WTC11 (cell line): Measurements from ENCODE around the gene GJD2. TPM values are rescaled to one million over a fixed set of nuclear protein-coding genes. Genes with fewer than 3 reads are reported as not detected.
A peak's percentile ranks its signal among the peaks of the same experiment; 100 is the strongest.

Experiments
- ATAC-seq: fragments of 200-7000 bp; cut with Tn5 transposase; 2 replicates; pipeline ENCODE4 v1.10.0; 2021; ENCODE audit warnings: mild to moderate bottlenecking, moderate library complexity
- CTCF ChIA-PET: fragments of 300-600 bp; sonication (Branson Sonifier 250); formaldehyde crosslinking; loops from one replicate; lab custom pipeline; 2021; ENCODE audit warnings: antibody characterized with exemption; lab: Charles Lee
- POLR2A ChIA-PET: fragments of 350-600 bp; sonication (Branson Sonifier 250); formaldehyde crosslinking; loops from one replicate; lab custom pipeline; 2021; ENCODE audit warnings: antibody characterized with exemption; lab: Charles Lee
- DNase-seq: peaks from one replicate; pipeline ENCODE4 v3.0.0; 2021; ENCODE audit warnings: low spot score
- H3K27ac Mint-ChIP-seq: 2 replicates; pipeline ENCODE4 v1.8.0; 2021; ENCODE audit warnings: mixed read lengths
- H3K27me3 Mint-ChIP-seq: 2 replicates; pipeline ENCODE4 v1.8.0; 2021; ENCODE audit warnings: low read depth, mild to moderate bottlenecking, moderate library complexity, mixed read lengths
- H3K36me3 Mint-ChIP-seq: 2 replicates; pipeline ENCODE4 v1.8.0; 2021; ENCODE audit warnings: mixed read lengths
- H3K4me1 Mint-ChIP-seq: 2 replicates; pipeline ENCODE4 v1.8.0; 2022; ENCODE audit warnings: mixed read lengths
- H3K4me3 Mint-ChIP-seq: 2 replicates; pipeline ENCODE4 v1.8.0; 2021; ENCODE audit warnings: mild to moderate bottlenecking, moderate library complexity, mixed read lengths
- H3K9me3 Mint-ChIP-seq: 2 replicates; pipeline ENCODE4 v1.8.0; 2021; ENCODE audit warnings: mixed read lengths
- CBFB ChIP-seq: sonication (generic); formaldehyde crosslinking; IDR thresholded peaks from 2 replicates; pipeline ENCODE4 v1.8.1; 2022; ENCODE audit warnings: mild to moderate bottlenecking, low read depth, missing genetic modification reagents
- CREB1 ChIP-seq: sonication (generic); formaldehyde crosslinking; IDR thresholded peaks from 2 replicates; pipeline ENCODE4 v1.8.0; 2023; ENCODE audit warnings: mild to moderate bottlenecking, missing genetic modification reagents
- GABPB1 ChIP-seq: sonication (generic); formaldehyde crosslinking; IDR thresholded peaks from 2 replicates; pipeline ENCODE4 v1.8.1; 2023; ENCODE audit warnings: mild to moderate bottlenecking, missing genetic modification reagents
- GRHL2 ChIP-seq: fragments of 250-450 bp; sonication (Bioruptor Pico); IDR thresholded peaks from 2 replicates; pipeline ENCODE4 v1.8.0; 2022; ENCODE audit warnings: mild to moderate bottlenecking, moderate library complexity; ENCODE audit not compliant: insufficient replicate concordance, severe bottlenecking
- MXD4 ChIP-seq: fragments of 250-450 bp; sonication (Bioruptor Pico); IDR thresholded peaks from 2 replicates; pipeline ENCODE4 v1.8.0; 2021; ENCODE audit warnings: mild to moderate bottlenecking, moderate library complexity, borderline replicate concordance
- NR1H2 ChIP-seq: sonication (generic); formaldehyde crosslinking; IDR thresholded peaks from 2 replicates; pipeline ENCODE4 v1.9.0; 2021; ENCODE audit warnings: mild to moderate bottlenecking, moderate library complexity, missing genetic modification reagents
- NR3C1 ChIP-seq: sonication (generic); formaldehyde crosslinking; conservative IDR thresholded peaks from 2 replicates; pipeline ENCODE4 v1.8.1; 2023; ENCODE audit warnings: low read depth, mild to moderate bottlenecking, missing genetic modification reagents
- SP1 ChIP-seq: sonication (generic); formaldehyde crosslinking; conservative IDR thresholded peaks from 2 replicates; pipeline ENCODE4 v1.8.1; 2022; ENCODE audit warnings: missing genetic modification reagents
- TEAD4 ChIP-seq: sonication (generic); formaldehyde crosslinking; IDR thresholded peaks from 2 replicates; pipeline ENCODE4 v1.8.0; 2022; ENCODE audit warnings: mild to moderate bottlenecking, missing genetic modification reagents
- ZNF138 ChIP-seq: sonication (generic); formaldehyde crosslinking; conservative IDR thresholded peaks from 2 replicates; pipeline ENCODE4 v1.8.1; 2022; ENCODE audit warnings: mild to moderate bottlenecking, moderate library complexity, missing genetic modification reagents
- ZNF396 ChIP-seq: fragments of 250-450 bp; sonication (Bioruptor Pico); IDR thresholded peaks from 2 replicates; pipeline ENCODE4 v1.8.0; 2021; ENCODE audit warnings: mild to moderate bottlenecking, moderate library complexity, borderline replicate concordance
- total RNA-seq: library from RNA; stranded (reverse); gene quantifications from 3 replicates; pipeline ENCODE4 v1.2.3, GENCODE V29; 2021
- TF ChIP-seq, protein P1 (sequence below): fragments of 250-450 bp; sonication (Bioruptor Pico); IDR thresholded peaks from 2 replicates; pipeline ENCODE4 v1.8.0; 2021; ENCODE audit warnings: mild to moderate bottlenecking
- TF ChIP-seq, protein P2 (sequence below): sonication (generic); formaldehyde crosslinking; IDR thresholded peaks from 2 replicates; pipeline ENCODE4 v1.8.1; 2023; ENCODE audit warnings: mild to moderate bottlenecking, missing genetic modification reagents
- TF ChIP-seq, protein P3 (sequence below): sonication (generic); formaldehyde crosslinking; IDR thresholded peaks from 2 replicates; pipeline ENCODE4 v1.8.1; 2022; ENCODE audit warnings: mild to moderate bottlenecking, moderate library complexity, missing genetic modification reagents
- TF ChIP-seq, protein P4 (sequence below): fragments of 250-450 bp; sonication (Bioruptor Pico); conservative IDR thresholded peaks from 2 replicates; pipeline ENCODE4 v1.9.0; 2021; ENCODE audit warnings: mild to moderate bottlenecking
- TF ChIP-seq, protein P5 (sequence below): sonication (generic); formaldehyde crosslinking; IDR thresholded peaks from 2 replicates; pipeline ENCODE4 v1.8.0; 2023; ENCODE audit warnings: mild to moderate bottlenecking, missing genetic modification reagents
- TF ChIP-seq, protein P6 (sequence below): sonication (generic); formaldehyde crosslinking; IDR thresholded peaks from 2 replicates; pipeline ENCODE4 v1.8.0; 2022; ENCODE audit warnings: mild to moderate bottlenecking, missing genetic modification reagents
- TF ChIP-seq, protein P7 (sequence below): sonication (generic); formaldehyde crosslinking; IDR thresholded peaks from 2 replicates; pipeline ENCODE4 v1.8.0; 2022; ENCODE audit warnings: mild to moderate bottlenecking, missing genetic modification reagents
- TF ChIP-seq, protein P8 (sequence below): fragments of 250-450 bp; sonication (Bioruptor Pico); IDR thresholded peaks from 2 replicates; pipeline ENCODE4 v1.9.0; 2021; ENCODE audit warnings: moderate library complexity, mild to moderate bottlenecking, inconsistent platforms, borderline replicate concordance
- TF ChIP-seq, protein P9 (sequence below): sonication (generic); formaldehyde crosslinking; conservative IDR thresholded peaks from 2 replicates; pipeline ENCODE4 v1.8.1; 2022; ENCODE audit warnings: mild to moderate bottlenecking, missing genetic modification reagents

The GJD2 gene
- total RNA-seq, 1 experiment from 2014 or later, result 0.22 TPM

DNA sequence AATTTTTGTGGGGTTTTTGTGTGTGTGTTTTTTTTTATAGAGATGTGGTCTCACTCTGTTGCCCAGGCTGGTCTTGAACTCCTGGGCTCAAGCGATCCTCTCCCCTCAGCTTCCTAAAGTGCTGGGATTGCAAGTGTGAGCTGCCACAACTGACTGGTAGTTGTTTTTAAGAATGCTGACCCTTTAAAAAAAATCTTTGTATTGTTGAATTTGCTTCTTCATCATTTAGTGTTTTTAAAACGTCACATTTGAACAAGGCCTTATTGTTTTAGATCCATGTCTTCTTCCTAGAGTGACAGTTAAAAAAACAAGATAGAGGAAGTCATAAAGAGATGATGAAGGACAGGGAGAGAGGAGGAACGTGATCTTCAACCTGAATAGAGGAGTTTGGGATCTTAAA is 24.1 kb downstream of the GJD2 start (continued):
- no peak for TF ChIP-seq TEAD4 (CRISPR knock-in tag)

DNA sequence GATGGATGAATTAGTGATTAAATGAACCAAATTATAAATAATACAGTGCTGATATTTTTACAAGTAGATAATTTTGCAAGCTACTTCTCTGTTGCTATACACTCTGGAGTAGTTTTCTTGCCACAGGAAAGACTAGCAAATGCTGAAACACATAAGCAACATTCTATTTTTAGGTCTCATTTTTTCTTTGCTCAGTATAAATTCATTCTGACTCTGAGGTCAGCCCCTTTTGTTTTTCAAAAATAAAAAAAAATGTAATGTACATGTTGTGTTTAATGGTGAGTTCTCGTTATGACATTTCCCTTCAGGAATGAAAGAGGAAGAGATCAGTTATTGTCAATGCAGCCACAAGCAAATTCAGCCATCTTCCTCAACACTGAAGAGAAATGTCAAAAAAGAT is 24.9 kb downstream of the GJD2 start:
- Mint-ChIP-seq H3K36me3 (peaks cover 6% of the 10 kb centered on the region), H3K4me3 (no peak overlapping the region), H3K9me3 (peaks cover 20% of the 10 kb centered on the region), H3K27me3 (no peaks in the 10 kb centered on the region; the same call in 1 of the 2 replicates), H3K27ac (no peak overlapping the region), H3K4me1 (peaks cover 40% of the 10 kb centered on the region)
- TF ChIP-seq, protein P1, sequence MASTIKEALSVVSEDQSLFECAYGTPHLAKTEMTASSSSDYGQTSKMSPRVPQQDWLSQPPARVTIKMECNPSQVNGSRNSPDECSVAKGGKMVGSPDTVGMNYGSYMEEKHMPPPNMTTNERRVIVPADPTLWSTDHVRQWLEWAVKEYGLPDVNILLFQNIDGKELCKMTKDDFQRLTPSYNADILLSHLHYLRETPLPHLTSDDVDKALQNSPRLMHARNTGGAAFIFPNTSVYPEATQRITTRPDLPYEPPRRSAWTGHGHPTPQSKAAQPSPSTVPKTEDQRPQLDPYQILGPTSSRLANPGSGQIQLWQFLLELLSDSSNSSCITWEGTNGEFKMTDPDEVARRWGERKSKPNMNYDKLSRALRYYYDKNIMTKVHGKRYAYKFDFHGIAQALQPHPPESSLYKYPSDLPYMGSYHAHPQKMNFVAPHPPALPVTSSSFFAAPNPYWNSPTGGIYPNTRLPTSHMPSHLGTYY, result no peak
- TF ChIP-seq, protein P2, sequence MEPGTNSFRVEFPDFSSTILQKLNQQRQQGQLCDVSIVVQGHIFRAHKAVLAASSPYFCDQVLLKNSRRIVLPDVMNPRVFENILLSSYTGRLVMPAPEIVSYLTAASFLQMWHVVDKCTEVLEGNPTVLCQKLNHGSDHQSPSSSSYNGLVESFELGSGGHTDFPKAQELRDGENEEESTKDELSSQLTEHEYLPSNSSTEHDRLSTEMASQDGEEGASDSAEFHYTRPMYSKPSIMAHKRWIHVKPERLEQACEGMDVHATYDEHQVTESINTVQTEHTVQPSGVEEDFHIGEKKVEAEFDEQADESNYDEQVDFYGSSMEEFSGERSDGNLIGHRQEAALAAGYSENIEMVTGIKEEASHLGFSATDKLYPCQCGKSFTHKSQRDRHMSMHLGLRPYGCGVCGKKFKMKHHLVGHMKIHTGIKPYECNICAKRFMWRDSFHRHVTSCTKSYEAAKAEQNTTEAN (CRISPR knock-in tag), result no peak
- TF ChIP-seq GRHL2, result no peak
- TF ChIP-seq, protein P3, sequence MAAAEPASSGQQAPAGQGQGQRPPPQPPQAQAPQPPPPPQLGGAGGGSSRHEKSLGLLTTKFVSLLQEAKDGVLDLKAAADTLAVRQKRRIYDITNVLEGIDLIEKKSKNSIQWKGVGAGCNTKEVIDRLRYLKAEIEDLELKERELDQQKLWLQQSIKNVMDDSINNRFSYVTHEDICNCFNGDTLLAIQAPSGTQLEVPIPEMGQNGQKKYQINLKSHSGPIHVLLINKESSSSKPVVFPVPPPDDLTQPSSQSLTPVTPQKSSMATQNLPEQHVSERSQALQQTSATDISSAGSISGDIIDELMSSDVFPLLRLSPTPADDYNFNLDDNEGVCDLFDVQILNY, result no peak
- DNase-seq, result no peak
- ChIA-PET CTCF (no interaction called here), POLR2A (interaction anchor here (0.5 kb wide), 1 partner anchor 948 kb away, joined by 6 read pairs; no protein-coding TSS in a partner anchor)
- no peak for ATAC-seq

DNA sequence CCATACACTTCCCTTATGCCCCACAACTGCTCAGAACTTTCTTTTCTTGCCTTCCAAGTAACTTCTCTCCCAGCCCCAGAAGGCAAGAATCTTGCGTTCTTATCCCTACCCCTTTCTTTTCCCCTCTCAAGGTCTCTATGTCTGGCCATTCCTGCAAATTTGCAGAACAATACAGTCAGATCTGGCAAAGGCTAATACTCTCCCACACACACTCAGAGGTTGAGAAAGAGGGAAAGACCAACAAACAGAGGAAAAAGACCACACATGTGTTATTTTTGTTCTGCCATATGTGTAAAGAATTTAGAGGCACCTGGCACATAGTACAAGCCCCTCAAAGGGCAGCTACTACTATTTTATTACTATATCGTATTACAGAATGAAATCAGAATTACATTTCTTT is 25.7 kb downstream of the GJD2 start:
- H3K27me3 Mint-ChIP-seq, result no peaks in the 10 kb centered on the region; the same call in 1 of the 2 replicates
- H3K36me3 Mint-ChIP-seq, result peaks cover 6% of the 10 kb centered on the region
- DNase-seq (no peak), ATAC-seq (peak; percentile 76)
- peaks cover 20% of the 10 kb centered on the region for H3K9me3 Mint-ChIP-seq
- TF ChIP-seq, protein P4, sequence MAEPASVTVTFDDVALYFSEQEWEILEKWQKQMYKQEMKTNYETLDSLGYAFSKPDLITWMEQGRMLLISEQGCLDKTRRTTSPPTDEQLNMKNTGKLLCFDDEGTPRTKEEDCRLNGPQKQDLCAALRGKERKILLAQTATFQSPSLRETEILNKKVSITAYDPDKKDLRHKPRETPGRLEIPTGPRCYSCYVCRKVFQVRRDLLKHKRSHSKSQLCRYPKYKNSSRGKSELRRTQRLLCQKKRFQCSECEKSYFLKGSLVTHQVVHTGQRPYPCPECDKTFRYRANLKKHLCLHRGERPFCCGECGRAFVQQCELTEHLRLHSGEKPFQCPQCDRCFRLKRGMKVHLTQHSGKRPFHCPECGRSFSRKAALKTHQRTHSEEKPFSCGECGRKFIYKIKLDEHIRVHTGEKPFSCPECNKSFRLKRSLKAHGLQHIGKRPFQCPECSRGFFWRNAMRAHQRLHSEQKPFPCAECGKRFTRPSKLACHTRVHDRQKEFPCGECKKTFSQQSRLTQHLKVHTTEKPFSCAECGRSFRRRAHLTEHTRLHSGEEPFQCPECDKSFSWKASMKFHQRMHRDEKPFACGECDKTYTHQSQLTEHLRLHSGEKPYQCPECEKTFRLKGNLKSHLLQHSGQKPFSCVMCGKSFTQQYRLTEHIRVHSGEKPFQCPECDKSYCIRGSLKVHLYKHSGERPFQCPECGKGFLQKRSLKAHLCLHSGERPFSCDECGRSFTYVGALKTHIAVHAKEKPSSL (CRISPR knock-in tag), result no peak
- TF ChIP-seq GABPB1 (CRISPR knock-in tag) (no peak), ZNF396 (CRISPR knock-in tag) (no peak), GRHL2 (no peak), CREB1 (CRISPR knock-in tag) (no peak), CBFB (CRISPR knock-in tag) (no peak), NR3C1 (CRISPR knock-in tag) (no peak), NR1H2 (CRISPR knock-in tag) (no peak), ZNF138 (CRISPR knock-in tag) (no peak), SP1 (no peak), MXD4 (CRISPR knock-in tag) (no peak)
- TF ChIP-seq, protein P5, sequence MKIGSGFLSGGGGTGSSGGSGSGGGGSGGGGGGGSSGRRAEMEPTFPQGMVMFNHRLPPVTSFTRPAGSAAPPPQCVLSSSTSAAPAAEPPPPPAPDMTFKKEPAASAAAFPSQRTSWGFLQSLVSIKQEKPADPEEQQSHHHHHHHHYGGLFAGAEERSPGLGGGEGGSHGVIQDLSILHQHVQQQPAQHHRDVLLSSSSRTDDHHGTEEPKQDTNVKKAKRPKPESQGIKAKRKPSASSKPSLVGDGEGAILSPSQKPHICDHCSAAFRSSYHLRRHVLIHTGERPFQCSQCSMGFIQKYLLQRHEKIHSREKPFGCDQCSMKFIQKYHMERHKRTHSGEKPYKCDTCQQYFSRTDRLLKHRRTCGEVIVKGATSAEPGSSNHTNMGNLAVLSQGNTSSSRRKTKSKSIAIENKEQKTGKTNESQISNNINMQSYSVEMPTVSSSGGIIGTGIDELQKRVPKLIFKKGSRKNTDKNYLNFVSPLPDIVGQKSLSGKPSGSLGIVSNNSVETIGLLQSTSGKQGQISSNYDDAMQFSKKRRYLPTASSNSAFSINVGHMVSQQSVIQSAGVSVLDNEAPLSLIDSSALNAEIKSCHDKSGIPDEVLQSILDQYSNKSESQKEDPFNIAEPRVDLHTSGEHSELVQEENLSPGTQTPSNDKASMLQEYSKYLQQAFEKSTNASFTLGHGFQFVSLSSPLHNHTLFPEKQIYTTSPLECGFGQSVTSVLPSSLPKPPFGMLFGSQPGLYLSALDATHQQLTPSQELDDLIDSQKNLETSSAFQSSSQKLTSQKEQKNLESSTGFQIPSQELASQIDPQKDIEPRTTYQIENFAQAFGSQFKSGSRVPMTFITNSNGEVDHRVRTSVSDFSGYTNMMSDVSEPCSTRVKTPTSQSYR, result no peak
- TF ChIP-seq, protein P1, result no peak
- TF ChIP-seq, protein P6, sequence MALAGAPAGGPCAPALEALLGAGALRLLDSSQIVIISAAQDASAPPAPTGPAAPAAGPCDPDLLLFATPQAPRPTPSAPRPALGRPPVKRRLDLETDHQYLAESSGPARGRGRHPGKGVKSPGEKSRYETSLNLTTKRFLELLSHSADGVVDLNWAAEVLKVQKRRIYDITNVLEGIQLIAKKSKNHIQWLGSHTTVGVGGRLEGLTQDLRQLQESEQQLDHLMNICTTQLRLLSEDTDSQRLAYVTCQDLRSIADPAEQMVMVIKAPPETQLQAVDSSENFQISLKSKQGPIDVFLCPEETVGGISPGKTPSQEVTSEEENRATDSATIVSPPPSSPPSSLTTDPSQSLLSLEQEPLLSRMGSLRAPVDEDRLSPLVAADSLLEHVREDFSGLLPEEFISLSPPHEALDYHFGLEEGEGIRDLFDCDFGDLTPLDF (CRISPR knock-in tag), result no peak
- TF ChIP-seq, protein P7, sequence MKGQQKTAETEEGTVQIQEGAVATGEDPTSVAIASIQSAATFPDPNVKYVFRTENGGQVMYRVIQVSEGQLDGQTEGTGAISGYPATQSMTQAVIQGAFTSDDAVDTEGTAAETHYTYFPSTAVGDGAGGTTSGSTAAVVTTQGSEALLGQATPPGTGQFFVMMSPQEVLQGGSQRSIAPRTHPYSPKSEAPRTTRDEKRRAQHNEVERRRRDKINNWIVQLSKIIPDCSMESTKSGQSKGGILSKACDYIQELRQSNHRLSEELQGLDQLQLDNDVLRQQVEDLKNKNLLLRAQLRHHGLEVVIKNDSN (CRISPR knock-in tag), result no peak
- TF ChIP-seq, protein P8, sequence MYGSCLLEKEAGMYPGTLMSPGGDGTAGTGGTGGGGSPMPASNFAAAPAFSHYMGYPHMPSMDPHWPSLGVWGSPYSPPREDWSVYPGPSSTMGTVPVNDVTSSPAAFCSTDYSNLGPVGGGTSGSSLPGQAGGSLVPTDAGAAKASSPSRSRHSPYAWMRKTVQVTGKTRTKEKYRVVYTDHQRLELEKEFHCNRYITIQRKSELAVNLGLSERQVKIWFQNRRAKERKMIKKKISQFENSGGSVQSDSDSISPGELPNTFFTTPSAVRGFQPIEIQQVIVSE (CRISPR knock-in tag), result no peak
- TF ChIP-seq, protein P9, sequence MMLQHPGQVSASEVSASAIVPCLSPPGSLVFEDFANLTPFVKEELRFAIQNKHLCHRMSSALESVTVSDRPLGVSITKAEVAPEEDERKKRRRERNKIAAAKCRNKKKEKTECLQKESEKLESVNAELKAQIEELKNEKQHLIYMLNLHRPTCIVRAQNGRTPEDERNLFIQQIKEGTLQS (CRISPR knock-in tag), result no peak
- POLR2A ChIA-PET, result no interaction called here
- H3K4me3 Mint-ChIP-seq, result no peak overlapping the region
- peaks cover 41% of the 10 kb centered on the region for H3K4me1 Mint-ChIP-seq
- no peak overlapping the region for H3K27ac Mint-ChIP-seq
- CTCF ChIA-PET, result interaction anchor here (0.7 kb wide), 1 partner anchor 191 kb away, joined by 3 read pairs; no protein-coding TSS in a partner anchor
